HCT116 (cell line): ENCODE measurements around the gene MAP3K10. TPM values are rescaled to one million over a fixed set of nuclear protein-coding genes. Genes with fewer than 3 reads are reported as not detected.

Experiments
- ATAC-seq: fragments of 200-7000 bp; cut with Tn5 transposase; 2 replicates; pipeline ENCODE4 v1.9.1; 2020; ENCODE audit warnings: mild to moderate bottlenecking, moderate library complexity
- BruUV-seq: library from RNA; stranded (reverse); fragments of 400-500 nt; replicated peaks from 2 replicates; lab custom pipeline; 2021; lab: Mats Ljungman, UMichigan
- CTCF ChIA-PET: fragments of 300-600 bp; sonication (Branson Sonifier 250); formaldehyde crosslinking; loops from one replicate; lab custom pipeline; 2021; ENCODE audit warnings: antibody characterized with exemption; lab: Charles Lee
- POLR2A ChIA-PET: fragments of 300-600, 350-600 bp; sonication (Branson Sonifier 250); formaldehyde crosslinking; loops from one replicate; lab custom pipeline; 2021; ENCODE audit warnings: antibody characterized with exemption; lab: Charles Lee
- RAD21 ChIA-PET, 2 experiments: fragments of 300-600 bp; sonication (Branson Sonifier 250); formaldehyde crosslinking; loops; one replicate each; lab custom pipeline; 2023; ENCODE audit warnings: low total read pairs in 2 of 2; ENCODE audit not compliant: uncharacterized antibody in 2 of 2, unreplicated experiment in 2 of 2, low non-redundant PET in 1 of 2; lab: Charles Lee
- DNase-seq: peaks from one replicate; pipeline ENCODE4 v3.0.0-alpha.2; 2010; ENCODE audit warnings: low read depth, low spot score
- H2AFZ ChIP-seq: fragments of 200-600 bp; shearing (Covaris generic), sonication (generic); 2 replicates; pipeline ENCODE4 v1.6.1; 2017; ENCODE audit warnings: low read depth, mixed run types, mixed read lengths, antibody characterized with exemption, low read length; ENCODE audit not compliant: poor library complexity, severe bottlenecking
- H3K27ac ChIP-seq: 2 replicates; pipeline ENCODE4 v1.5.1; 2012; ENCODE audit warnings: low read depth, low read length
- H3K27me3 ChIP-seq: fragments of 200-600 bp; sonication (generic); 2 replicates; pipeline ENCODE4 v1.6.1; 2016; ENCODE audit warnings: mixed run types, low read length, mixed read lengths; ENCODE audit not compliant: insufficient read depth
- H3K36me3 ChIP-seq, 2 experiments: fragments of 200-500 bp in 1 of 2; fragments of 200-600 bp in 1 of 2; sonication (Bioruptor generic) in 1 of 2; sonication (generic) in 1 of 2; 2 replicates each; pipeline versions ENCODE4 v1.5.1 to v1.6.1; 2014 to 2016; ENCODE audit warnings: low read length in 2 of 2, inconsistent platforms in 1 of 2, mixed read lengths in 1 of 2, mixed run types in 1 of 2; ENCODE audit not compliant: insufficient read depth in 2 of 2, control insufficient read depth in 1 of 2
- H3K4me1 ChIP-seq, 2 experiments: fragments of 200-600 bp in 1 of 2; sonication (generic) in 1 of 2; 2 replicates each; pipeline versions ENCODE4 v1.5.1 to v1.6.1; 2012 to 2017; ENCODE audit warnings: low read length in 2 of 2, inconsistent platforms in 1 of 2, mild to moderate bottlenecking in 1 of 2, mixed read lengths in 1 of 2, mixed run types in 1 of 2, moderate library complexity in 1 of 2; ENCODE audit not compliant: insufficient read depth in 2 of 2, control insufficient read depth in 1 of 2
- H3K4me2 ChIP-seq: fragments of 200-600 bp; sonication (generic); 2 replicates; pipeline ENCODE4 v1.6.1; 2017; ENCODE audit warnings: mixed run types, low read length, mixed read lengths
- H3K4me3 ChIP-seq, 2 experiments: fragments of 200-600 bp in 1 of 2; sonication (generic) in 1 of 2; replicated peaks in 1 of 2; 2 replicates each; pipeline ENCODE4 v1.5.1; 2011 to 2016; ENCODE audit warnings: low read length in 2 of 2, control low read depth in 1 of 2, low read depth in 1 of 2, mild to moderate bottlenecking in 1 of 2, mixed read lengths in 1 of 2, mixed run types in 1 of 2
- H3K79me2 ChIP-seq: fragments of 200-600 bp; sonication (generic); 2 replicates; pipeline ENCODE4 v1.6.1; 2017; ENCODE audit warnings: mild to moderate bottlenecking, mixed run types, low read length, moderate library complexity, mixed read lengths; ENCODE audit not compliant: insufficient read depth
- H3K9ac ChIP-seq: fragments of 200-600 bp; sonication (generic); 2 replicates; pipeline ENCODE4 v1.6.1; 2016; ENCODE audit warnings: low read length, mixed read lengths
- H3K9me2 ChIP-seq: fragments of 200-600 bp; sonication (generic), shearing (Covaris generic); 2 replicates; pipeline ENCODE4 v1.6.1; 2017; ENCODE audit warnings: mixed run types, mild to moderate bottlenecking, moderate library complexity; ENCODE audit not compliant: insufficient read depth
- H3K9me3 ChIP-seq, 2 experiments: fragments of 200-500 bp in 1 of 2; fragments of 200-600 bp in 1 of 2; sonication (Bioruptor generic) in 1 of 2; sonication (generic) in 1 of 2; 2 replicates each; pipeline ENCODE4 v1.6.1; 2014 to 2017; ENCODE audit warnings: low read length in 2 of 2, mixed read lengths in 2 of 2, inconsistent platforms in 1 of 2, low read depth in 1 of 2, mild to moderate bottlenecking in 1 of 2, mixed run types in 1 of 2, moderate library complexity in 1 of 2; ENCODE audit not compliant: control insufficient read depth in 1 of 2, insufficient read depth in 1 of 2
- H4K20me1 ChIP-seq: fragments of 200-600 bp; sonication (generic), shearing (Covaris generic); 2 replicates; pipeline ENCODE4 v1.6.1; 2017; ENCODE audit warnings: mixed run types, mild to moderate bottlenecking, moderate library complexity; ENCODE audit not compliant: insufficient read depth
- CEBPB ChIP-seq: IDR thresholded peaks from 2 replicates; pipeline ENCODE4 v1.6.1; 2012; ENCODE audit warnings: low read depth
- POLR2AphosphoS5 ChIP-seq: IDR thresholded peaks from 2 replicates; pipeline ENCODE4 v1.6.1; 2011; ENCODE audit warnings: mild to moderate bottlenecking, low read depth, low read length, moderate library complexity
- TCF7L2 ChIP-seq: IDR thresholded peaks from 2 replicates; pipeline ENCODE4 v1.7.0; 2011; ENCODE audit warnings: borderline replicate concordance, inconsistent platforms; ENCODE audit not compliant: insufficient read depth, insufficient read length; ENCODE audit errors: extremely low read depth
- ZFX ChIP-seq: fragments of 450-650 bp; IDR thresholded peaks from 2 replicates; pipeline ENCODE4 v1.6.1; 2017
- intact Hi-C: fragments of 100-400 bp; cut with micrococcal nuclease; formaldehyde crosslinking; loops from 2 replicates; pipeline ENCODE4 v1.10.0; 2022
- total RNA-seq: library from RNA; stranded (reverse); gene quantifications from one replicate; pipeline ENCODE4 v1.2.1, GENCODE V29; 2021; ENCODE audit not compliant: unreplicated experiment
- TF ChIP-seq, protein P1 (sequence below): IDR thresholded peaks from 2 replicates; pipeline ENCODE4 v1.6.1; 2011; ENCODE audit warnings: mild to moderate bottlenecking, low read length, moderate library complexity; ENCODE audit not compliant: insufficient replicate concordance; ENCODE audit errors: extremely low read depth
- TF ChIP-seq, protein P2 (sequence below): IDR thresholded peaks from 2 replicates; pipeline ENCODE4 v1.6.1; 2012

The MAP3K10 gene
- total RNA-seq, 1 experiment from 2014 or later, result 17.3 TPM

DNA sequence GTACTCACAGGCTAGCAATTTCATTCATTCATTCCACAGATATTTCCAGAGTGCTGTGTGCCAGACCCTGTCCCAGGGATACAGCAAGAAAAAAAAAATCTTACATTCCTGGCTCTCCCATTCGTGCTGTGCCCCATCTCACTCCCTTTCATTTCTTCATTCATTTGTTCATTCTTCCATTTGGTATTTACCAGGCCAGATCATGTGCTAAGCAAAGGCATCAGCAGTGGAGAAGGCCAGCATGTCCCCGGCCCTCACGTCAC lies 2.3 kb downstream of the MAP3K10 start:
- Histone ChIP-seq H4K20me1 (no peaks in the 10 kb centered on the region), H3K4me3 (no peak overlapping the region), H3K4me1 (peaks cover 14 to 24% of the 10 kb centered on the region in 2 experiments), H3K9me3 (no peaks in the 10 kb centered on the region), H3K9ac (no peak overlapping the region), H3K9me2 (no peaks in the 10 kb centered on the region), H3K79me2 (no peaks in the 10 kb centered on the region), H3K27ac (no peak overlapping the region), H3K36me3 (no peaks in the 10 kb centered on the region), H2AFZ (no peak overlapping the region), H3K4me2 (no peak overlapping the region), H3K27me3 (no peaks in the 10 kb centered on the region)
- RAD21 ChIA-PET, result no interaction called here
- intact Hi-C loops, result no loop called here
- ATAC-seq (no peak), DNase-seq (no peak)
- CTCF ChIA-PET, result no interaction called here
- TF ChIP-seq TCF7L2 (no peak), POLR2AphosphoS5 (no peak)
- BruUV-seq, result TSS peak; percentile 40
- POLR2A ChIA-PET, result no interaction called here

DNA sequence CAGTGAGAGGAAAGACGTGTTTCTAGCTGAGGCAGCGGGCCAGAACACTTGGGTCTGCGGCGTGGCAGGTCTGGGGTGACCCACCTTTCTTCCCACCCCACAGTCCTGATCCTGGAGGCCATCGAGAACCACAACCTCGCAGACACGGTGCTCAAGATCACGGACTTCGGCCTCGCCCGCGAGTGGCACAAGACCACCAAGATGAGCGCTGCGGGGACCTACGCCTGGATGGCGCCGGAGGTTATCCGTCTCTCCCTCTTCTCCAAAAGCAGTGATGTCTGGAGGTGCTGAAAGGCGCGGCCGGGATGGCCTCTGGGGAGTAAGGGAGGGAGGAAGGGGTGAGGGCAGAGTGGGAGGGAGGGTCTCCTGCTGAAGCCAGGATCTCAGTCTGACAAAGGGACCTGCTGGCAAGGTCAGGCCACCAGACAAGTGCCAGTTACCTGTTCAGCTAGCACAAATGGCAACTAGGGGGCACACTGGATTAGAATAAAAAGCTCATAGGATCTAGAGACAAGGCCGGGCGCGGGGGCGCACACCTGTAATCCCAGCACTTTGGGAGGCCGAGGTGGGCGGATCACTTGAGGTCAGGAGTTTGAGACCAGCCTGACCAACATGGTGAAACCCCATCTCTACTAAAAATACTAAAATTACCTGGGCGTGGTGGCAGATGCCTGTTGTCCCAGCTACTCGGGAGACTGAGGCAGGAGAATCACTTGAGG lies 7.2 kb downstream of the MAP3K10 start:
- no peaks in the 10 kb centered on the region for H3K9me2 ChIP-seq
- RAD21 ChIA-PET, result no interaction called here
- peaks cover 26 to 28% of the 10 kb centered on the region in 2 experiments for H3K4me1 ChIP-seq
- no peak overlapping the region for H2AFZ ChIP-seq
- TF ChIP-seq CEBPB (no peak), ZFX (no peak)
- TF ChIP-seq, protein P1, sequence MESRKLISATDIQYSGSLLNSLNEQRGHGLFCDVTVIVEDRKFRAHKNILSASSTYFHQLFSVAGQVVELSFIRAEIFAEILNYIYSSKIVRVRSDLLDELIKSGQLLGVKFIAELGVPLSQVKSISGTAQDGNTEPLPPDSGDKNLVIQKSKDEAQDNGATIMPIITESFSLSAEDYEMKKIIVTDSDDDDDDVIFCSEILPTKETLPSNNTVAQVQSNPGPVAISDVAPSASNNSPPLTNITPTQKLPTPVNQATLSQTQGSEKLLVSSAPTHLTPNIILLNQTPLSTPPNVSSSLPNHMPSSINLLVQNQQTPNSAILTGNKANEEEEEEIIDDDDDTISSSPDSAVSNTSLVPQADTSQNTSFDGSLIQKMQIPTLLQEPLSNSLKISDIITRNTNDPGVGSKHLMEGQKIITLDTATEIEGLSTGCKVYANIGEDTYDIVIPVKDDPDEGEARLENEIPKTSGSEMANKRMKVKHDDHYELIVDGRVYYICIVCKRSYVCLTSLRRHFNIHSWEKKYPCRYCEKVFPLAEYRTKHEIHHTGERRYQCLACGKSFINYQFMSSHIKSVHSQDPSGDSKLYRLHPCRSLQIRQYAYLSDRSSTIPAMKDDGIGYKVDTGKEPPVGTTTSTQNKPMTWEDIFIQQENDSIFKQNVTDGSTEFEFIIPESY, result no peak
- TF ChIP-seq, protein P2, sequence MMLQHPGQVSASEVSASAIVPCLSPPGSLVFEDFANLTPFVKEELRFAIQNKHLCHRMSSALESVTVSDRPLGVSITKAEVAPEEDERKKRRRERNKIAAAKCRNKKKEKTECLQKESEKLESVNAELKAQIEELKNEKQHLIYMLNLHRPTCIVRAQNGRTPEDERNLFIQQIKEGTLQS, result no peak
- TF ChIP-seq, all 23 proteins: peak for 0
- Histone ChIP-seq H3K4me2 (no peak overlapping the region), H3K27me3 (no peaks in the 10 kb centered on the region), H4K20me1 (no peaks in the 10 kb centered on the region), H3K27ac (no peak overlapping the region), H3K36me3 (no peaks in the 10 kb centered on the region), H3K9ac (no peak overlapping the region), H3K9me3 (no peaks in the 10 kb centered on the region), H3K4me3 (no peak overlapping the region), H3K79me2 (no peaks in the 10 kb centered on the region)
- intact Hi-C loops, result no loop called here
- DNase-seq (no peak), ATAC-seq (no peak)
- CTCF ChIA-PET, result interaction anchor here (0.6 to 1.5 kb wide), 3 partner anchors 8 to 33 kb away, joined by 3 to 4 read pairs (median 3); partner anchors contain the start of gene TTC9B
- POLR2A ChIA-PET, result no interaction called here
- BruUV-seq, result no TSS peak
